Keratinocyte (primary cell): ENCODE results near the gene CTNNA2. TPM values are rescaled to one million over a fixed set of nuclear protein-coding genes. Genes with fewer than 3 reads are reported as not detected.

Source experiments
- DNase-seq: peaks from one replicate; pipeline ENCODE4 v3.0.0-alpha.2; 2011; ENCODE audit warnings: low read depth, missing footprints, low spot score
- FAIRE-seq: peaks from 2 replicates; lab custom pipeline; 2011; peaks lifted over from hg19 to GRCh38; lab: Jason Lieb, UNC
- H2AFZ ChIP-seq: 2 replicates; pipeline ENCODE4 v1.6.0; 2012; ENCODE audit warnings: low read length, control low read depth, inconsistent platforms; ENCODE audit not compliant: control insufficient read depth
- H3K27ac ChIP-seq: 2 replicates; pipeline ENCODE4 v1.5.1; 2011; ENCODE audit warnings: low read length; ENCODE audit not compliant: control insufficient read depth, insufficient read depth
- H3K27me3 ChIP-seq: 3 replicates; pipeline ENCODE4 v1.6.0; 2011; ENCODE audit warnings: low read length; ENCODE audit not compliant: control insufficient read depth, insufficient read depth; ENCODE audit errors: extremely low read depth
- H3K36me3 ChIP-seq, 2 experiments: 2 replicates in 1 of 2; 3 replicates in 1 of 2; pipeline ENCODE4 v1.5.1; 2011; ENCODE audit warnings: low read length in 2 of 2, mild to moderate bottlenecking in 1 of 2; ENCODE audit not compliant: control insufficient read depth in 2 of 2, insufficient read depth in 2 of 2; ENCODE audit errors: extremely low read depth in 1 of 2
- H3K4me1 ChIP-seq: 3 replicates; pipeline ENCODE4 v1.5.1; 2011; ENCODE audit warnings: low read length; ENCODE audit not compliant: control insufficient read depth, insufficient read depth; ENCODE audit errors: extremely low read depth
- H3K4me2 ChIP-seq: 3 replicates; pipeline ENCODE4 v1.6.0; 2011; ENCODE audit warnings: low read depth, low read length; ENCODE audit not compliant: control insufficient read depth, insufficient read depth; ENCODE audit errors: extremely low read depth
- H3K4me3 ChIP-seq, 3 experiments: fragments of 200-600 bp in 1 of 3; sonication (generic) in 1 of 3; 2 replicates in 2 of 3; 3 replicates in 1 of 3; pipeline ENCODE4 v1.5.1; 2011 to 2016; ENCODE audit warnings: low read length in 3 of 3, mild to moderate bottlenecking in 3 of 3, control low read depth in 2 of 3, inconsistent platforms in 1 of 3, low read depth in 1 of 3, mixed read lengths in 1 of 3, mixed run types in 1 of 3, moderate library complexity in 1 of 3; ENCODE audit not compliant: control insufficient read depth in 2 of 3, insufficient read depth in 2 of 3; ENCODE audit errors: extremely low read depth in 1 of 3
- H3K79me2 ChIP-seq: 2 replicates; pipeline ENCODE4 v1.6.0; 2012; ENCODE audit warnings: low read length; ENCODE audit not compliant: control insufficient read depth, insufficient read depth
- H3K9ac ChIP-seq: 3 replicates; pipeline ENCODE4 v1.6.0; 2011; ENCODE audit warnings: low read length; ENCODE audit not compliant: control insufficient read depth, insufficient read depth; ENCODE audit errors: extremely low read depth
- H3K9me1 ChIP-seq: 3 replicates; pipeline ENCODE4 v1.6.0; 2011; ENCODE audit warnings: low read length; ENCODE audit not compliant: control insufficient read depth, insufficient read depth; ENCODE audit errors: extremely low read depth
- H3K9me3 ChIP-seq: 2 replicates; pipeline ENCODE4 v1.5.1; 2012; ENCODE audit warnings: low read depth, low read length; ENCODE audit not compliant: control insufficient read depth
- H4K20me1 ChIP-seq: 3 replicates; pipeline ENCODE4 v1.6.0; 2011; ENCODE audit warnings: low read length; ENCODE audit not compliant: control insufficient read depth, insufficient read depth; ENCODE audit errors: extremely low read depth
- EZH2 ChIP-seq: IDR thresholded peaks from one replicate; pipeline ENCODE4 v1.6.1; 2012; ENCODE audit warnings: inconsistent platforms, mild to moderate bottlenecking, low read length, moderate library complexity
- dilution Hi-C: fragments of 300-500 bp; cut with MboI; formaldehyde crosslinking; loops from one replicate; pipeline ENCODE4 v1.7.0; 2020; ENCODE audit warnings: low sequenced_read_pairs; ENCODE audit not compliant: extremely low pct_ligation_motif_present
- polyA plus RNA-seq, 5 experiments: library from polyadenylated mRNA; depleted of rRNA in 3 of 5; stranded (reverse) in 3 of 5; stranded (forward) in 1 of 5; unstranded in 1 of 5; fragments of >200 nt; gene quantifications; 1 replicate in 1 of 5; 2 replicates in 3 of 5; 3 replicates in 1 of 5; pipeline versions ENCODE4 v1.2.1 to v1.2.3, GENCODE V29; 2011 to 2012; ENCODE audit warnings: missing spikeins in 2 of 5, low read depth in 1 of 5, low replicate concordance in 1 of 5
- TF ChIP-seq, protein P1 (sequence below), 3 experiments: IDR thresholded peaks in 1 of 3; conservative IDR thresholded peaks in 1 of 3; optimal IDR thresholded peaks in 1 of 3; 2 replicates in 2 of 3; 3 replicates in 1 of 3; pipeline versions ENCODE3 to v1.5.1; 2011; ENCODE audit warnings: low read length in 3 of 3, mild to moderate bottlenecking in 3 of 3, moderate library complexity in 2 of 3, control low read depth in 1 of 3, inconsistent platforms in 1 of 3; ENCODE audit not compliant: insufficient read depth in 2 of 3; ENCODE audit errors: extremely low read depth in 1 of 3

The CTNNA2 gene
- polyA plus RNA-seq, 1 donor (not counting 4 experiments of a cell fraction or from before 2014, with no cell fraction given) = not detected

DNA sequence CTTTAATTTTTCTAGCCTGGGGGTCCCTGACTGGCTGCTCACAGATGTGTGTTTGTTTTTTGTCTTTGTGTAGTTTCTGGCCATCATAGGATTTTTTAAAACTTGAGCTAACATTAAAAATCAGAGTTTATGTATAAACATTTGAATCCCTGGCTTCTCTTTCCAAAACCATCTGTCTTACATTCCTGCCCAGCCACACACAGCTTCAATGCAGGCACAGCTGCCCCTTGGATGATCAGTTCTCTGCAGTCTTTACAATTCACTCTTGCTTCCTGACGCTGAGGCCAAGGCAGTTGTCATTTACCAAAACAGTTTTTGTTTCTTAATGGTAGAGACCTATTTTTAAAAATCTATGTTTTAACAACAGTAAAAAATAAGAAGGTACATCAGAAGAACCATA is 960.9 kb downstream of the CTNNA2 start:
- Histone ChIP-seq H3K36me3 (no peaks in the 10 kb centered on the region), H4K20me1 (no peaks in the 10 kb centered on the region), H3K4me2 (no peak overlapping the region), H3K9ac (no peak overlapping the region), H3K4me3 (no peak overlapping the region), H3K9me1 (no peaks in the 10 kb centered on the region), H3K4me1 (no peaks in the 10 kb centered on the region), H3K27ac (no peak overlapping the region), H3K27me3 (no peaks in the 10 kb centered on the region), H3K79me2 (no peaks in the 10 kb centered on the region), H3K9me3 (no peaks in the 10 kb centered on the region), H2AFZ (no peak overlapping the region)
- no peak for TF ChIP-seq EZH2
- TF ChIP-seq, protein P1, sequence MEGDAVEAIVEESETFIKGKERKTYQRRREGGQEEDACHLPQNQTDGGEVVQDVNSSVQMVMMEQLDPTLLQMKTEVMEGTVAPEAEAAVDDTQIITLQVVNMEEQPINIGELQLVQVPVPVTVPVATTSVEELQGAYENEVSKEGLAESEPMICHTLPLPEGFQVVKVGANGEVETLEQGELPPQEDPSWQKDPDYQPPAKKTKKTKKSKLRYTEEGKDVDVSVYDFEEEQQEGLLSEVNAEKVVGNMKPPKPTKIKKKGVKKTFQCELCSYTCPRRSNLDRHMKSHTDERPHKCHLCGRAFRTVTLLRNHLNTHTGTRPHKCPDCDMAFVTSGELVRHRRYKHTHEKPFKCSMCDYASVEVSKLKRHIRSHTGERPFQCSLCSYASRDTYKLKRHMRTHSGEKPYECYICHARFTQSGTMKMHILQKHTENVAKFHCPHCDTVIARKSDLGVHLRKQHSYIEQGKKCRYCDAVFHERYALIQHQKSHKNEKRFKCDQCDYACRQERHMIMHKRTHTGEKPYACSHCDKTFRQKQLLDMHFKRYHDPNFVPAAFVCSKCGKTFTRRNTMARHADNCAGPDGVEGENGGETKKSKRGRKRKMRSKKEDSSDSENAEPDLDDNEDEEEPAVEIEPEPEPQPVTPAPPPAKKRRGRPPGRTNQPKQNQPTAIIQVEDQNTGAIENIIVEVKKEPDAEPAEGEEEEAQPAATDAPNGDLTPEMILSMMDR (optimal IDR thresholded peaks at IDR 0.05 in 1 of 3, IDR thresholded peaks at IDR 0.05 in 1 of 3, conservative IDR thresholded peaks at IDR 0.05 in 1 of 3; ENCODE audit: extremely low read depth in 1 of 3, insufficient read depth in 2 of 3, low read length in 3 of 3) = no peak
- FAIRE-seq (no peak), DNase-seq (no peak)
- dilution Hi-C loops = no loop called here

DNA sequence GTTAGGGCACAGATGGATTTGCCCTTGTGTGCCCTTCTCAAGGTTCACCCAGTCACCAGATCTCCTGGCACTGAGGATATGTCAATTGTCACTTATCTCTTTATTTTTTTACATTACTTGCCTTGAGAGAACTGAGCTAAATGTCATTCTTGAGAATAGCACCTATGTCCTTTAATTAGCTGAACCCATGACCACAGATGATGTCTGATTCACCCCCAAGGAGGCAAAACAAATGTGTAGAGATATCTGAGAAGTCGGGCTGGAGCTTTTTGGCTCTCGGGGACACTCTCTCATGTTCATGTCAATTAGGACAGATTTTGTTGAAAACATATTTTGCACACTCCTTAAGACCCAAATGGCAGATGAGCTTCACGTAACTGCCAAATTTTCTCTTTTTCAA is 963.1 kb downstream of the CTNNA2 start:
- dilution Hi-C loops = no loop called here

More for the DNA sequence above, 963.1 kb downstream of the CTNNA2 start:
- no peak for FAIRE-seq
- no peaks in the 10 kb centered on the region for H3K4me1 ChIP-seq
- H3K4me3 ChIP-seq = no peak overlapping the region
- H2AFZ ChIP-seq = no peak overlapping the region
- H3K27me3 ChIP-seq = no peaks in the 10 kb centered on the region
- no peaks in the 10 kb centered on the region for H3K9me3 ChIP-seq
- no peaks in the 10 kb centered on the region for H4K20me1 ChIP-seq
- no peak for DNase-seq
- no peaks in the 10 kb centered on the region for H3K36me3 ChIP-seq
- H3K9me1 ChIP-seq = no peaks in the 10 kb centered on the region
- H3K79me2 ChIP-seq = no peaks in the 10 kb centered on the region
- no peak overlapping the region for H3K9ac ChIP-seq
- no peak overlapping the region for H3K27ac ChIP-seq
- no peak for TF ChIP-seq EZH2
- TF ChIP-seq, protein P1 (optimal IDR thresholded peaks at IDR 0.05 in 1 of 3, IDR thresholded peaks at IDR 0.05 in 1 of 3, conservative IDR thresholded peaks at IDR 0.05 in 1 of 3; ENCODE audit: extremely low read depth in 1 of 3, insufficient read depth in 2 of 3, low read length in 3 of 3) = no peak
- H3K4me2 ChIP-seq = no peak overlapping the region
